GM12878 (cell line): ENCODE measurements around the gene ST7. TPM values are rescaled to one million over a fixed set of nuclear protein-coding genes. Genes with fewer than 3 reads are reported as not detected.

Experiments
- CHD4 ChIP-seq: fragments of 200-600 bp; sonication (generic); IDR thresholded peaks from 2 replicates; pipeline ENCODE4 v1.6.1; 2016; ENCODE audit warnings: mild to moderate bottlenecking
- EED ChIP-seq: sonication (generic); IDR thresholded peaks from 2 replicates; pipeline ENCODE4 v1.6.1; 2016; ENCODE audit warnings: antibody characterized with exemption, low read depth
- HDAC2 ChIP-seq: fragments of 200-600 bp; sonication (generic); IDR thresholded peaks from 2 replicates; pipeline ENCODE4 v1.6.1; 2017
- IRF4 ChIP-seq: IDR thresholded peaks from 2 replicates; pipeline ENCODE4 v1.6.1; 2011; ENCODE audit warnings: low read depth, low read length
- JUND ChIP-seq: IDR thresholded peaks from 2 replicates; pipeline ENCODE4 v1.6.1; 2012; ENCODE audit warnings: low read depth, mild to moderate bottlenecking, low read length, improper control_type of control experiment, moderate library complexity
- MYB ChIP-seq: fragments of 150-350 bp; IDR thresholded peaks from 2 replicates; pipeline ENCODE4 v1.6.1; 2014; ENCODE audit warnings: mild to moderate bottlenecking, low read depth, low read length, borderline replicate concordance
- PAX5 ChIP-seq: IDR thresholded peaks from 2 replicates; pipeline ENCODE4 v1.6.1; 2011; ENCODE audit warnings: low read depth, low read length, borderline replicate concordance
- POU2F2 ChIP-seq: IDR thresholded peaks from 3 replicates; pipeline ENCODE4 v1.6.1; 2011; ENCODE audit warnings: low read depth, mild to moderate bottlenecking, low read length, borderline replicate concordance
- RFX5 ChIP-seq: IDR thresholded peaks from 2 replicates; pipeline ENCODE4 v1.6.1; 2011; ENCODE audit warnings: low read depth, low read length, improper control_type of control experiment
- SMC3 ChIP-seq: IDR thresholded peaks from 2 replicates; pipeline ENCODE4 v1.6.1; 2011; ENCODE audit warnings: low read length, improper control_type of control experiment, borderline replicate concordance
- SRF ChIP-seq, 2 experiments: IDR thresholded peaks; 2 replicates each; pipeline ENCODE4 v1.6.1; 2011; ENCODE audit warnings: low read depth in 2 of 2, low read length in 2 of 2, mild to moderate bottlenecking in 1 of 2, moderate library complexity in 1 of 2
- TAF1 ChIP-seq: IDR thresholded peaks from 2 replicates; pipeline ENCODE4 v1.6.1; 2011; ENCODE audit warnings: mild to moderate bottlenecking, low read depth, low read length, borderline replicate concordance
- TCF12 ChIP-seq: IDR thresholded peaks from 2 replicates; pipeline ENCODE4 v1.6.1; 2011; ENCODE audit warnings: low read depth, mild to moderate bottlenecking, low read length
- ZBED1 ChIP-seq: IDR thresholded peaks from 2 replicates; pipeline ENCODE4 v1.6.1; 2016; ENCODE audit warnings: borderline replicate concordance
- polyA plus RNA-seq, 11 experiments: library from polyadenylated mRNA; depleted of rRNA in 4 of 11; unstranded in 6 of 11; stranded (reverse) in 5 of 11; fragments of >200 nt; fragmentation: Nextera tagmentation in 4 of 11; fragmentation: Illumina TruSeq in 1 of 11; extraction: Ambion mirVana in 4 of 11; extraction: Trizol in 1 of 11; gene quantifications; 1 replicate in 1 of 11; 2 replicates in 10 of 11; pipeline versions ENCODE4 v1.2.1 to v1.2.3, GENCODE V29; 2011 to 2016; ENCODE audit warnings: inconsistent platforms in 2 of 11, missing spikeins in 2 of 11, low read depth in 1 of 11
- total RNA-seq, 4 experiments: library from RNA; depleted of rRNA in 3 of 4; stranded (reverse); fragments of >200 nt in 3 of 4; fragmentation: Illumina TruSeq in 1 of 4; extraction: Trizol in 1 of 4; gene quantifications; 2 replicates each; pipeline versions ENCODE4 v1.2.1 to v1.2.3, GENCODE V29; 2013 to 2021
- TF ChIP-seq, protein P1 (sequence below): IDR thresholded peaks from 2 replicates; pipeline ENCODE4 v1.6.1; 2012; ENCODE audit warnings: improper control_type of control experiment, low read depth, low read length; ENCODE audit not compliant: insufficient replicate concordance
- TF ChIP-seq, protein P2 (sequence below): IDR thresholded peaks from 2 replicates; pipeline ENCODE4 v1.6.1; 2011; ENCODE audit warnings: borderline replicate concordance, low read depth, mild to moderate bottlenecking, moderate library complexity, low read length; ENCODE audit not compliant: insufficient read depth, poor library complexity, severe bottlenecking
- TF ChIP-seq, protein P3 (sequence below): fragments of 450-650 bp; IDR thresholded peaks from 2 replicates; pipeline ENCODE4 v1.6.1; 2016; ENCODE audit warnings: mild to moderate bottlenecking
- TF ChIP-seq, protein P4 (sequence below): fragments of 450-650 bp; IDR thresholded peaks from 2 replicates; pipeline ENCODE4 v1.6.1; 2017; ENCODE audit warnings: borderline replicate concordance
- TF ChIP-seq, protein P5 (sequence below): fragments of 450-650 bp; IDR thresholded peaks from 2 replicates; pipeline ENCODE4 v1.6.1; 2017; ENCODE audit warnings: low read depth, mild to moderate bottlenecking, moderate library complexity

The ST7 gene
- total and polyA plus RNA-seq, 10 of the 15 experiments (the other 5 are each of a cell fraction or from before 2014, with no cell fraction given) = 27.7 to 76.4 (median 53.6) TPM

GRCh38 chr7:117119192-117119924, 166.1 kb downstream of the ST7 start (continued):
- TF ChIP-seq, protein P1, sequence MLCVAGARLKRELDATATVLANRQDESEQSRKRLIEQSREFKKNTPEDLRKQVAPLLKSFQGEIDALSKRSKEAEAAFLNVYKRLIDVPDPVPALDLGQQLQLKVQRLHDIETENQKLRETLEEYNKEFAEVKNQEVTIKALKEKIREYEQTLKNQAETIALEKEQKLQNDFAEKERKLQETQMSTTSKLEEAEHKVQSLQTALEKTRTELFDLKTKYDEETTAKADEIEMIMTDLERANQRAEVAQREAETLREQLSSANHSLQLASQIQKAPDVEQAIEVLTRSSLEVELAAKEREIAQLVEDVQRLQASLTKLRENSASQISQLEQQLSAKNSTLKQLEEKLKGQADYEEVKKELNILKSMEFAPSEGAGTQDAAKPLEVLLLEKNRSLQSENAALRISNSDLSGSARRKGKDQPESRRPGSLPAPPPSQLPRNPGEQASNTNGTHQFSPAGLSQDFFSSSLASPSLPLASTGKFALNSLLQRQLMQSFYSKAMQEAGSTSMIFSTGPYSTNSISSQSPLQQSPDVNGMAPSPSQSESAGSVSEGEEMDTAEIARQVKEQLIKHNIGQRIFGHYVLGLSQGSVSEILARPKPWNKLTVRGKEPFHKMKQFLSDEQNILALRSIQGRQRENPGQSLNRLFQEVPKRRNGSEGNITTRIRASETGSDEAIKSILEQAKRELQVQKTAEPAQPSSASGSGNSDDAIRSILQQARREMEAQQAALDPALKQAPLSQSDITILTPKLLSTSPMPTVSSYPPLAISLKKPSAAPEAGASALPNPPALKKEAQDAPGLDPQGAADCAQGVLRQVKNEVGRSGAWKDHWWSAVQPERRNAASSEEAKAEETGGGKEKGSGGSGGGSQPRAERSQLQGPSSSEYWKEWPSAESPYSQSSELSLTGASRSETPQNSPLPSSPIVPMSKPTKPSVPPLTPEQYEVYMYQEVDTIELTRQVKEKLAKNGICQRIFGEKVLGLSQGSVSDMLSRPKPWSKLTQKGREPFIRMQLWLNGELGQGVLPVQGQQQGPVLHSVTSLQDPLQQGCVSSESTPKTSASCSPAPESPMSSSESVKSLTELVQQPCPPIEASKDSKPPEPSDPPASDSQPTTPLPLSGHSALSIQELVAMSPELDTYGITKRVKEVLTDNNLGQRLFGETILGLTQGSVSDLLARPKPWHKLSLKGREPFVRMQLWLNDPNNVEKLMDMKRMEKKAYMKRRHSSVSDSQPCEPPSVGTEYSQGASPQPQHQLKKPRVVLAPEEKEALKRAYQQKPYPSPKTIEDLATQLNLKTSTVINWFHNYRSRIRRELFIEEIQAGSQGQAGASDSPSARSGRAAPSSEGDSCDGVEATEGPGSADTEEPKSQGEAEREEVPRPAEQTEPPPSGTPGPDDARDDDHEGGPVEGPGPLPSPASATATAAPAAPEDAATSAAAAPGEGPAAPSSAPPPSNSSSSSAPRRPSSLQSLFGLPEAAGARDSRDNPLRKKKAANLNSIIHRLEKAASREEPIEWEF = no peak
- no peak for TF ChIP-seq ZBED1
- no peak for TF ChIP-seq CHD4
- no peak for TF ChIP-seq IRF4
- TF ChIP-seq RFX5 = no peak
- TF ChIP-seq, protein P2, sequence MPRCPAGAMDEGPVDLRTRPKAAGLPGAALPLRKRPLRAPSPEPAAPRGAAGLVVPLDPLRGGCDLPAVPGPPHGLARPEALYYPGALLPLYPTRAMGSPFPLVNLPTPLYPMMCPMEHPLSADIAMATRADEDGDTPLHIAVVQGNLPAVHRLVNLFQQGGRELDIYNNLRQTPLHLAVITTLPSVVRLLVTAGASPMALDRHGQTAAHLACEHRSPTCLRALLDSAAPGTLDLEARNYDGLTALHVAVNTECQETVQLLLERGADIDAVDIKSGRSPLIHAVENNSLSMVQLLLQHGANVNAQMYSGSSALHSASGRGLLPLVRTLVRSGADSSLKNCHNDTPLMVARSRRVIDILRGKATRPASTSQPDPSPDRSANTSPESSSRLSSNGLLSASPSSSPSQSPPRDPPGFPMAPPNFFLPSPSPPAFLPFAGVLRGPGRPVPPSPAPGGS = no peak
- TF ChIP-seq SMC3 = peak; percentile 95
- no peak for TF ChIP-seq PAX5
- peak; percentile 53; the same call in 1 of the 2 replicates for TF ChIP-seq EED
- no peak for TF ChIP-seq JUND
- TF ChIP-seq MYB = no peak
- TF ChIP-seq, protein P3, sequence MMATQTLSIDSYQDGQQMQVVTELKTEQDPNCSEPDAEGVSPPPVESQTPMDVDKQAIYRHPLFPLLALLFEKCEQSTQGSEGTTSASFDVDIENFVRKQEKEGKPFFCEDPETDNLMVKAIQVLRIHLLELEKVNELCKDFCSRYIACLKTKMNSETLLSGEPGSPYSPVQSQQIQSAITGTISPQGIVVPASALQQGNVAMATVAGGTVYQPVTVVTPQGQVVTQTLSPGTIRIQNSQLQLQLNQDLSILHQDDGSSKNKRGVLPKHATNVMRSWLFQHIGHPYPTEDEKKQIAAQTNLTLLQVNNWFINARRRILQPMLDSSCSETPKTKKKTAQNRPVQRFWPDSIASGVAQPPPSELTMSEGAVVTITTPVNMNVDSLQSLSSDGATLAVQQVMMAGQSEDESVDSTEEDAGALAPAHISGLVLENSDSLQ = no peak
- TF ChIP-seq, protein P4, sequence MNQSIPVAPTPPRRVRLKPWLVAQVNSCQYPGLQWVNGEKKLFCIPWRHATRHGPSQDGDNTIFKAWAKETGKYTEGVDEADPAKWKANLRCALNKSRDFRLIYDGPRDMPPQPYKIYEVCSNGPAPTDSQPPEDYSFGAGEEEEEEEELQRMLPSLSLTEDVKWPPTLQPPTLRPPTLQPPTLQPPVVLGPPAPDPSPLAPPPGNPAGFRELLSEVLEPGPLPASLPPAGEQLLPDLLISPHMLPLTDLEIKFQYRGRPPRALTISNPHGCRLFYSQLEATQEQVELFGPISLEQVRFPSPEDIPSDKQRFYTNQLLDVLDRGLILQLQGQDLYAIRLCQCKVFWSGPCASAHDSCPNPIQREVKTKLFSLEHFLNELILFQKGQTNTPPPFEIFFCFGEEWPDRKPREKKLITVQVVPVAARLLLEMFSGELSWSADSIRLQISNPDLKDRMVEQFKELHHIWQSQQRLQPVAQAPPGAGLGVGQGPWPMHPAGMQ = no peak
- no peak for TF ChIP-seq HDAC2
- no peak for TF ChIP-seq SRF (IDR thresholded peaks at IDR 0.05; ENCODE audit: low read depth in 2 of 2, low read length in 2 of 2)
- TF ChIP-seq, protein P5, sequence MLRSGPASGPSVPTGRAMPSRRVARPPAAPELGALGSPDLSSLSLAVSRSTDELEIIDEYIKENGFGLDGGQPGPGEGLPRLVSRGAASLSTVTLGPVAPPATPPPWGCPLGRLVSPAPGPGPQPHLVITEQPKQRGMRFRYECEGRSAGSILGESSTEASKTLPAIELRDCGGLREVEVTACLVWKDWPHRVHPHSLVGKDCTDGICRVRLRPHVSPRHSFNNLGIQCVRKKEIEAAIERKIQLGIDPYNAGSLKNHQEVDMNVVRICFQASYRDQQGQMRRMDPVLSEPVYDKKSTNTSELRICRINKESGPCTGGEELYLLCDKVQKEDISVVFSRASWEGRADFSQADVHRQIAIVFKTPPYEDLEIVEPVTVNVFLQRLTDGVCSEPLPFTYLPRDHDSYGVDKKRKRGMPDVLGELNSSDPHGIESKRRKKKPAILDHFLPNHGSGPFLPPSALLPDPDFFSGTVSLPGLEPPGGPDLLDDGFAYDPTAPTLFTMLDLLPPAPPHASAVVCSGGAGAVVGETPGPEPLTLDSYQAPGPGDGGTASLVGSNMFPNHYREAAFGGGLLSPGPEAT = no peak
- TF ChIP-seq TAF1 = no peak
- TF ChIP-seq POU2F2 = no peak
- no peak for TF ChIP-seq TCF12
